ENCODE results near the gene MSANTD3. TPM values are rescaled to one million over a fixed set of nuclear protein-coding genes. Genes with fewer than 3 reads are reported as not detected.

Gene MSANTD3
- total and polyA plus RNA-seq, 4 donors = 4.3 to 7.4 (median 6.6) TPM

DNA sequence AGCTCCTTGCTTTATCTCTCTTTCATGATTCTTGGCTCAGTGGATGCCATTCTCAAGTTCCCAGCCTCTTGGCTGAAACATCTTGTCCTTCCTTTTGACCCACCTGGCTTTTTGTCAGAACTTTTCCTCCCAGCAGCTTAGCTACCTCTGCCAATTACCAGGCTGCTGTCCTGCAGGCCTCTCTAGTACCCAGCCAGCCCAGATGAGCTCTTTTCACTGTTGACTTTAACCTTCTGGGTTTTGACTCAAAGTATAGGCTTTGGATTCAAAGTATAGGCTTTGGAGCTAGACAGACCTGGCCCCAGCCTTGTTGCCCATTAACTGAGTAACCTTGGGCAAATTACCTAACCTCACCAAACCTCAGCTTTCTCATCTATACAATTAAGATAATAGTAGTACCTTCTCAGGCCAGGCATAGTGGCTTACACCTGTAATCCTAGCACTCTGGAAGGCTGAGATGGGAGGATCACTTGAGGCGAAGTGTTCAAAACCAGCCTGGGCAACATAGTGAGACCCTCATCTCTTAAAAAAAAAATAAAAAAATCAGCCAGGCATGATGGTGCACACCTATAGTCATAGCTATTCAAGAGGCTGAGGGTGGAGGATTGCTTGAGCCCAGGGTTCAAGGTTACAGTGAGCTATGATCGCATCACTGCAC is 39.4 kb downstream of the MSANTD3 start:
- H3K27me3 ChIP-seq (ENCODE audit: control insufficient read depth in 4 of 4, insufficient read depth in 4 of 4, low read length in 3 of 4) = no peaks in the 10 kb centered on the region
- no peak overlapping the region for H3K9ac ChIP-seq (ENCODE audit: low read depth in 1 of 2, low read length in 2 of 2)
- H3K4me3 ChIP-seq (ENCODE audit: low read depth in 1 of 3, low read length in 3 of 3) = no peak overlapping the region
- H3K4me1 ChIP-seq (ENCODE audit: control insufficient read depth in 4 of 4, insufficient read depth in 4 of 4, low read length in 3 of 4) = no peaks in the 10 kb centered on the region
- H3K27ac ChIP-seq (ENCODE audit: low read depth in 1 of 2, low read length in 2 of 2) = no peak overlapping the region
- no peaks in the 10 kb centered on the region for H3K9me3 ChIP-seq (ENCODE audit: control insufficient read depth in 4 of 4, low read length in 3 of 4)
- TF ChIP-seq YY1 (IDR thresholded peaks at IDR 0.05) = no peak
- TF ChIP-seq FOXA1 (IDR thresholded peaks at IDR 0.05) = no peak
- no peak for TF ChIP-seq RAD21 (IDR thresholded peaks at IDR 0.05)
- TF ChIP-seq, protein P1, sequence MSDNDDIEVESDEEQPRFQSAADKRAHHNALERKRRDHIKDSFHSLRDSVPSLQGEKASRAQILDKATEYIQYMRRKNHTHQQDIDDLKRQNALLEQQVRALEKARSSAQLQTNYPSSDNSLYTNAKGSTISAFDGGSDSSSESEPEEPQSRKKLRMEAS (IDR thresholded peaks at IDR 0.05) = no peak
- TF ChIP-seq EGR1 (IDR thresholded peaks at IDR 0.05; ENCODE audit: low read depth in 2 of 2) = no peak
- TF ChIP-seq CTCF (IDR thresholded peaks at IDR 0.05; ENCODE audit: low read depth, low read length, missing input control) = no peak
- TF ChIP-seq HNF4A (conservative IDR thresholded peaks at IDR 0.05) = no peak
- no peak for TF ChIP-seq GABPA (IDR thresholded peaks at IDR 0.05 in 1 of 2, conservative IDR thresholded peaks at IDR 0.05 in 1 of 2)
- no peak for TF ChIP-seq RXRA (IDR thresholded peaks at IDR 0.05)
- no peak for TF ChIP-seq JUND (IDR thresholded peaks at IDR 0.05)
- no peak for TF ChIP-seq HNF4G (IDR thresholded peaks at IDR 0.05)
- TF ChIP-seq, protein P2, sequence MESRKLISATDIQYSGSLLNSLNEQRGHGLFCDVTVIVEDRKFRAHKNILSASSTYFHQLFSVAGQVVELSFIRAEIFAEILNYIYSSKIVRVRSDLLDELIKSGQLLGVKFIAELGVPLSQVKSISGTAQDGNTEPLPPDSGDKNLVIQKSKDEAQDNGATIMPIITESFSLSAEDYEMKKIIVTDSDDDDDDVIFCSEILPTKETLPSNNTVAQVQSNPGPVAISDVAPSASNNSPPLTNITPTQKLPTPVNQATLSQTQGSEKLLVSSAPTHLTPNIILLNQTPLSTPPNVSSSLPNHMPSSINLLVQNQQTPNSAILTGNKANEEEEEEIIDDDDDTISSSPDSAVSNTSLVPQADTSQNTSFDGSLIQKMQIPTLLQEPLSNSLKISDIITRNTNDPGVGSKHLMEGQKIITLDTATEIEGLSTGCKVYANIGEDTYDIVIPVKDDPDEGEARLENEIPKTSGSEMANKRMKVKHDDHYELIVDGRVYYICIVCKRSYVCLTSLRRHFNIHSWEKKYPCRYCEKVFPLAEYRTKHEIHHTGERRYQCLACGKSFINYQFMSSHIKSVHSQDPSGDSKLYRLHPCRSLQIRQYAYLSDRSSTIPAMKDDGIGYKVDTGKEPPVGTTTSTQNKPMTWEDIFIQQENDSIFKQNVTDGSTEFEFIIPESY (IDR thresholded peaks at IDR 0.05) = no peak
- TF ChIP-seq TAF1 (conservative IDR thresholded peaks at IDR 0.05) = no peak
- no peak for TF ChIP-seq NR2F2 (IDR thresholded peaks at IDR 0.05)
- no peak for TF ChIP-seq FOXA2 (IDR thresholded peaks at IDR 0.05)
- TF ChIP-seq, protein P3, sequence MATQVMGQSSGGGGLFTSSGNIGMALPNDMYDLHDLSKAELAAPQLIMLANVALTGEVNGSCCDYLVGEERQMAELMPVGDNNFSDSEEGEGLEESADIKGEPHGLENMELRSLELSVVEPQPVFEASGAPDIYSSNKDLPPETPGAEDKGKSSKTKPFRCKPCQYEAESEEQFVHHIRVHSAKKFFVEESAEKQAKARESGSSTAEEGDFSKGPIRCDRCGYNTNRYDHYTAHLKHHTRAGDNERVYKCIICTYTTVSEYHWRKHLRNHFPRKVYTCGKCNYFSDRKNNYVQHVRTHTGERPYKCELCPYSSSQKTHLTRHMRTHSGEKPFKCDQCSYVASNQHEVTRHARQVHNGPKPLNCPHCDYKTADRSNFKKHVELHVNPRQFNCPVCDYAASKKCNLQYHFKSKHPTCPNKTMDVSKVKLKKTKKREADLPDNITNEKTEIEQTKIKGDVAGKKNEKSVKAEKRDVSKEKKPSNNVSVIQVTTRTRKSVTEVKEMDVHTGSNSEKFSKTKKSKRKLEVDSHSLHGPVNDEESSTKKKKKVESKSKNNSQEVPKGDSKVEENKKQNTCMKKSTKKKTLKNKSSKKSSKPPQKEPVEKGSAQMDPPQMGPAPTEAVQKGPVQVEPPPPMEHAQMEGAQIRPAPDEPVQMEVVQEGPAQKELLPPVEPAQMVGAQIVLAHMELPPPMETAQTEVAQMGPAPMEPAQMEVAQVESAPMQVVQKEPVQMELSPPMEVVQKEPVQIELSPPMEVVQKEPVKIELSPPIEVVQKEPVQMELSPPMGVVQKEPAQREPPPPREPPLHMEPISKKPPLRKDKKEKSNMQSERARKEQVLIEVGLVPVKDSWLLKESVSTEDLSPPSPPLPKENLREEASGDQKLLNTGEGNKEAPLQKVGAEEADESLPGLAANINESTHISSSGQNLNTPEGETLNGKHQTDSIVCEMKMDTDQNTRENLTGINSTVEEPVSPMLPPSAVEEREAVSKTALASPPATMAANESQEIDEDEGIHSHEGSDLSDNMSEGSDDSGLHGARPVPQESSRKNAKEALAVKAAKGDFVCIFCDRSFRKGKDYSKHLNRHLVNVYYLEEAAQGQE (IDR thresholded peaks at IDR 0.05) = no peak
- TF ChIP-seq ATF3 (IDR thresholded peaks at IDR 0.05) = no peak
- no peak for TF ChIP-seq SP1 (IDR thresholded peaks at IDR 0.05)
- H3K36me3 ChIP-seq (ENCODE audit: control insufficient read depth in 4 of 4, insufficient read depth in 3 of 4, low read depth in 1 of 4, low read length in 3 of 4) = no peaks in the 10 kb centered on the region
- 96% methylated on average over 2 of the region's 2 CpGs for WGBS
- DNase-seq (ENCODE audit: low spot score) = no peak
